Colonic mucosa (tissue), 4 donors: Measurements from ENCODE around the gene MACROD1. TPM values are rescaled to one million over a fixed set of nuclear protein-coding genes. Genes with fewer than 3 reads are reported as not detected.

Source experiments
- DNase-seq: peaks from one replicate; pipeline ENCODE4 v3.0.0-alpha.2; 2020
- H3K27ac ChIP-seq: fragments of 200-600 bp; one replicate; pipeline ENCODE4 v1.8.0; 2021
- H3K27me3 ChIP-seq: fragments of 200-600 bp; one replicate; pipeline ENCODE4 v1.8.0; 2021
- H3K36me3 ChIP-seq: fragments of 200-600 bp; one replicate; pipeline ENCODE4 v1.8.0; 2021
- H3K4me1 ChIP-seq: fragments of 200-600 bp; one replicate; pipeline ENCODE4 v1.8.0; 2021; ENCODE audit warnings: mild to moderate bottlenecking
- H3K4me3 ChIP-seq: fragments of 200-600 bp; one replicate; pipeline ENCODE4 v1.8.0; 2021
- H3K9ac ChIP-seq, 2 donors: one replicate each; pipeline ENCODE4 v1.7.0; 2013; ENCODE audit warnings: control low read depth in 2 of 2, low read depth in 2 of 2, low read length in 2 of 2
- H3K9me3 ChIP-seq: fragments of 200-600 bp; one replicate; pipeline ENCODE4 v1.8.0; 2021
- CTCF ChIP-seq: fragments of 200-600 bp; IDR thresholded peaks from one replicate; pipeline ENCODE4 v1.8.0; 2022; ENCODE audit warnings: antibody characterized with exemption, mild to moderate bottlenecking
- intact Hi-C: fragments of 100-400 bp; cut with DNase I; formaldehyde crosslinking; loops from one replicate; pipeline ENCODE4 v1.14.1; 2022
- total RNA-seq, 2 donors: library from RNA; stranded (reverse); fragmentation: NEBNext Ultra II Directional in 1 of 2; extraction: Animal tissue kit (Norgen Biotek cat#: 25700) in 1 of 2; gene quantifications; one replicate each; pipeline ENCODE4 v1.2.1, GENCODE V29; 2021
- donor health status: healthy.
- donor health status: DM: no; HTN: no; CAD: no.
- donor health status: DM: no; HTN: no; CAD: no.

MACROD1 gene
- total RNA-seq, 2 donors from 2014 or later = 18.6 to 22.9 TPM

GRCh38 chr11:64099436-64099835 is 66.5 kb downstream of the MACROD1 start:
- DNase-seq = no peak
- Histone ChIP-seq H3K27ac (no peak overlapping the region), H3K9me3 (no peaks in the 10 kb centered on the region), H3K36me3 (no peaks in the 10 kb centered on the region), H3K4me3 (no peak overlapping the region), H3K9ac (no peak overlapping the region), H3K4me1 (no peaks in the 10 kb centered on the region), H3K27me3 (no peaks in the 10 kb centered on the region)
- intact Hi-C loops = no loop called here
- no peak for TF ChIP-seq CTCF

GRCh38 chr11:64098318-64098831 is 67.5 kb downstream of the MACROD1 start:
- no peak for TF ChIP-seq CTCF
- no peaks in the 10 kb centered on the region for H3K9me3 ChIP-seq
- no peaks in the 10 kb centered on the region for H3K4me1 ChIP-seq
- DNase-seq = no peak
- no peak overlapping the region for H3K9ac ChIP-seq
- no peaks in the 10 kb centered on the region for H3K27me3 ChIP-seq
- H3K4me3 ChIP-seq = no peak overlapping the region
- no peak overlapping the region for H3K27ac ChIP-seq
- no peaks in the 10 kb centered on the region for H3K36me3 ChIP-seq
- intact Hi-C loops = no loop called here

GRCh38 chr11:64097468-64098317 is 68.2 kb downstream of the MACROD1 start:
- no peak overlapping the region for H3K27ac ChIP-seq
- intact Hi-C loops = no loop called here
- no peaks in the 10 kb centered on the region for H3K36me3 ChIP-seq
- no peak for DNase-seq
- H3K4me1 ChIP-seq = no peaks in the 10 kb centered on the region
- no peak overlapping the region for H3K4me3 ChIP-seq
- TF ChIP-seq CTCF = no peak
- no peaks in the 10 kb centered on the region for H3K27me3 ChIP-seq
- H3K9me3 ChIP-seq = no peaks in the 10 kb centered on the region
- H3K9ac ChIP-seq = no peak overlapping the region

- no peaks in the 10 kb centered on the region for H3K4me1 ChIP-seq
- H3K9me3 ChIP-seq = no peaks in the 10 kb centered on the region
- no peak overlapping the region for H3K9ac ChIP-seq
- no peaks in the 10 kb centered on the region for H3K36me3 ChIP-seq
- DNase-seq = no peak
- no peak overlapping the region for H3K4me3 ChIP-seq
- intact Hi-C loops = no loop called here
- TF ChIP-seq CTCF = no peak
- no peak overlapping the region for H3K27ac ChIP-seq
- H3K27me3 ChIP-seq = no peaks in the 10 kb centered on the region
These were observed 69.1 kb downstream of the MACROD1 start for GRCh38 chr11:64096835-64097234.

- no peaks in the 10 kb centered on the region for H3K27me3 ChIP-seq
- no peaks in the 10 kb centered on the region for H3K4me1 ChIP-seq
- no peak for TF ChIP-seq CTCF
- no peaks in the 10 kb centered on the region for H3K9me3 ChIP-seq
- intact Hi-C loops = no loop called here
- DNase-seq = no peak
- no peak overlapping the region for H3K27ac ChIP-seq
- no peaks in the 10 kb centered on the region for H3K36me3 ChIP-seq
- no peak overlapping the region for H3K4me3 ChIP-seq
- no peak overlapping the region for H3K9ac ChIP-seq
These were observed 70.0 kb downstream of the MACROD1 start for GRCh38 chr11:64095949-64096348.
